Measurements from ENCODE around the gene PDIA5. TPM values are rescaled to one million over a fixed set of nuclear protein-coding genes. Genes with fewer than 3 reads are reported as not detected.

The PDIA5 gene
- total RNA-seq, 2 donors from 2014 or later: 9.6 to 16.2 TPM

DNA sequence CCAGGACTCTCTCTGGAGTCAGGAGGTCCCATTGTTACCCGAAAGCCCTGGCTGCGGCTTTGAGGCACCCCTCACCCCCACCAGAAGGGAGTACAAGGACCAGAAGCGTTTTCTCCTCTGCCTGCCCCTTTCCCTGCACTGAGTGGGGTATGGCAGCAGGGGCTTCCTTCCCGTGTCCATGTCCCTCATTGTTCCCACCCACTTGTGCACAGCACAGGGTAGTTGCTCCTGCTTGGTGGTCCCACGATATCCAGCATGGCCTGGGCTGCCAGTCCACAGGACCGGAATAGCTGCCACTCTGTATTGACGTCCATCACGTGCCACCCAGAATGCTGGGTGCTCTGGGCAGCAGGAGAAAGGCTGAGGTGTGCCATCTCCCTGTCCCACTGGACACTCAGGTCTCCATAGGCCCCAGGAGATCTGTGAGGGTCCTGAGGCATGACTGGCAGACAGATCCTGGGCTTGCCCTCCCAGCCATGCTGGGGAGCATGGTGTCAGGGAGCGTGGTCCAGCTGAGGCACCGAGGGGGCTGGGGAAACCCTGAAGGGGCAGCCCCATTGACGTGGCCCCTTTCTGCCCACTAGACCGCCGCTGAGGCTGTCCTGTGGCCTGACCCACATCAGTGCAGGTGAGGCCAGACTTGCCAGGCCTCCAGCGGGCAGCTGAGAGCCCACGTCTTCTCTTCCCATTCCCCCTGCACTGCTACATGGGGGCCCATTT is 89.6 kb downstream of the PDIA5 start:
- Mint-ChIP-seq H3K27me3 (ENCODE audit: low read depth) (no peaks in the 10 kb centered on the region), H3K4me3 (no peak overlapping the region), H3K27ac (no peak overlapping the region), H3K4me1 (ENCODE audit: low read depth) (no peaks in the 10 kb centered on the region), H3K36me3 (ENCODE audit: insufficient read depth in 2 of 2) (peaks cover 0 to 4% of the 10 kb centered on the region in 2 donors), H3K9me3 (no peaks in the 10 kb centered on the region)
- no peak for ATAC-seq (replicated peaks in 1 of 2)
- no peak for DNase-seq

- H3K27me3 Mint-ChIP-seq (ENCODE audit: low read depth): no peaks in the 10 kb centered on the region
- H3K36me3 Mint-ChIP-seq (ENCODE audit: insufficient read depth in 2 of 2): peaks cover 0 to 2% of the 10 kb centered on the region in 2 donors
- no peak overlapping the region for H3K4me3 Mint-ChIP-seq
- no peak for DNase-seq
- ATAC-seq (replicated peaks in 1 of 2): no peak
- H3K27ac Mint-ChIP-seq: no peak overlapping the region
- no peaks in the 10 kb centered on the region for H3K4me1 Mint-ChIP-seq (ENCODE audit: low read depth)
- H3K9me3 Mint-ChIP-seq: no peaks in the 10 kb centered on the region
Observed at GRCh38 chr3:123157209-123157597, 90.4 kb downstream of the PDIA5 start.

DNA sequence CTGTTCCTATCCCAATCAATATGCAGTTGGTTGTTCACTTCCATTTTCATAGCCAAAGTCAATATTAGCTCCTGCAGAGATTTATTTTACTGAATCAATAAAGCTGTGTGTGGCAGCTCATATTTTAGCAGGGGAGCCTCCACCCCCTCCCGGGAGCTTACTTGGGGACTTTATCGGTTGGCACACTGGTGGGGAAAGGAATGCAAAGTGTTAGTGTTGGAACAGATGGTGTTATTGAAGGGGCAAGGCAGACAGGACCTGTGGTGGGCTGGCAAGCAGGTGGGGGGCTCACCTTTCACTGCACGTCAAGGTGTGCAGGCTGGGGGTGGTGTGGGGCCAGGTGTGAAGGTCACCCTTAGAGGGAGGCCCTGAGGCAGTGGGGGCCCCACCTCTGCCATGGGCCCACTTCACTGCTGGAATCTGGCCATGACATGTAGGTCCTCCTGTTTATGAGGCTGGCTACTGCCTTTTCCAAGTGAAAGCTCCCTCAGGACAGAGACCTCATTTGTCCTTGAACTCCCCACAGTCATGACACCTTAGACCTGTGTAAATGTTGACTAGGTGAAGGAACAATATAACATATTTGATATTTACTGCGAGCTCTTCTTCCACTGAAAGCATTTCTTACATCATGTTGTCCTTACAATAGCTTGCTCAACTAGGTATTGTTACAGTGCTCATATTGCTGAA is 90.9 kb downstream of the PDIA5 start:
- no peaks in the 10 kb centered on the region for H3K27me3 Mint-ChIP-seq (ENCODE audit: low read depth)
- no peak overlapping the region for H3K27ac Mint-ChIP-seq
- peaks cover 0 to 2% of the 10 kb centered on the region in 2 donors for H3K36me3 Mint-ChIP-seq (ENCODE audit: insufficient read depth in 2 of 2)
- ATAC-seq (replicated peaks in 1 of 2) (no peak), DNase-seq (no peak)
- H3K9me3 Mint-ChIP-seq: no peaks in the 10 kb centered on the region
- no peaks in the 10 kb centered on the region for H3K4me1 Mint-ChIP-seq (ENCODE audit: low read depth)
- no peak overlapping the region for H3K4me3 Mint-ChIP-seq

DNA sequence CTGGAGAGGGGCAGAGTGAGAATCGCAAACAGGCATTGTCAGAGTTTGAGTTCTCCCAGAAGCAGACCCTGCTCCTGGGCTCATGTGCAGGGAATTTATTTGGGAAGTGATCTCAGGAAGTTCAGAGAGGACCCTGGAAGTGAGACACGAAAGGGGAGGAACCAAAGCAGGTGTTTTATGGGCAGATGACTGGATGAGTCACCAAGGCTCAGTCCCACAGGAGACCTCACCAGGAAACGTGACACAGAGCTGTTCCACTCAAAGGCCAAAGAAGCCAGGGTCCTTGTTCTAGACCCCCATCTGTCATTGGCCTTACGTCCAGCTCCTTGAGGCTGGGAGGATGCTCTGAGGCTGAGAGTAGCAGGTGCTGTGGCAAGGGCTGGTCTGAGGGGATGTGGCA is 91.5 kb downstream of the PDIA5 start:
- H3K36me3 Mint-ChIP-seq (ENCODE audit: insufficient read depth in 2 of 2): peaks cover 0 to 4% of the 10 kb centered on the region in 2 donors
- no peak for DNase-seq

DNA sequence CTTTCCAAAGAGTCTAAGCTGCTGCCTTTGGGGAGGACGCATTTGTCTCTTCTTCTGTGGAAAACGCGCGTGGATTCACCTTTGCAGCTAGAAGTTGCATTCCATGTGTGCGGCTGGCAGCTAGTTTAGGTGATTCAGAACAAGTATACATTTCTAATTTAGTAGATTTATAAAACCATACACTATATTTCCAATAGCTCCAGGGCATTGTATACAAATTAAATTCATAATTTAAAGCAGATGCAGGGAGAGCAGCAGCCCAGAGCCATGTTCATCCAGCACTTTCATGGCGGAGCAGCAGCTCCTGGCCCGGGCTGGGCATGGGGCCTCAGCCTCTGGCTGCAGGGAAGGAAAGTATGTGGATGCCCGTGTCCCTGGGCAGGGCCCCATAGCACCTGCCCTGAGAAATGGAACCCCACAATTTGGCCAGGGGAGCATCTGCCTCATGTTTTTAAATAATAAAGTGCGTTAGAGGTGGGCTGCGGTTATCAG is 92.1 kb downstream of the PDIA5 start:
- no peak overlapping the region for H3K4me3 Mint-ChIP-seq
- H3K9me3 Mint-ChIP-seq: no peaks in the 10 kb centered on the region
- no peak overlapping the region for H3K27ac Mint-ChIP-seq
- H3K27me3 Mint-ChIP-seq (ENCODE audit: low read depth): no peaks in the 10 kb centered on the region
- no peak for ATAC-seq (replicated peaks in 1 of 2)
- peaks cover under 1 to 4% of the 10 kb centered on the region in 2 donors for H3K36me3 Mint-ChIP-seq (ENCODE audit: insufficient read depth in 2 of 2)
- H3K4me1 Mint-ChIP-seq (ENCODE audit: low read depth): no peaks in the 10 kb centered on the region
- DNase-seq: no peak

More for the DNA sequence above, 91.5 kb downstream of the PDIA5 start:
- no peak for ATAC-seq (replicated peaks in 1 of 2)
- H3K27me3 Mint-ChIP-seq (ENCODE audit: low read depth): no peaks in the 10 kb centered on the region
- no peaks in the 10 kb centered on the region for H3K4me1 Mint-ChIP-seq (ENCODE audit: low read depth)
- H3K27ac Mint-ChIP-seq: no peak overlapping the region
- H3K9me3 Mint-ChIP-seq: no peaks in the 10 kb centered on the region
- no peak overlapping the region for H3K4me3 Mint-ChIP-seq

- Mint-ChIP-seq H3K27ac (no peak overlapping the region), H3K4me1 (ENCODE audit: low read depth) (no peaks in the 10 kb centered on the region), H3K9me3 (peaks cover 0 to 2% of the 10 kb centered on the region in 2 donors), H3K4me3 (no peak overlapping the region), H3K36me3 (ENCODE audit: insufficient read depth in 2 of 2) (peaks cover 6 to 7% of the 10 kb centered on the region in 2 donors), H3K27me3 (ENCODE audit: low read depth) (no peaks in the 10 kb centered on the region)
- DNase-seq (no peak), ATAC-seq (replicated peaks in 1 of 2) (no peak)
Observed at GRCh38 chr3:123159926-123160635, 93.3 kb downstream of the PDIA5 start.

DNA sequence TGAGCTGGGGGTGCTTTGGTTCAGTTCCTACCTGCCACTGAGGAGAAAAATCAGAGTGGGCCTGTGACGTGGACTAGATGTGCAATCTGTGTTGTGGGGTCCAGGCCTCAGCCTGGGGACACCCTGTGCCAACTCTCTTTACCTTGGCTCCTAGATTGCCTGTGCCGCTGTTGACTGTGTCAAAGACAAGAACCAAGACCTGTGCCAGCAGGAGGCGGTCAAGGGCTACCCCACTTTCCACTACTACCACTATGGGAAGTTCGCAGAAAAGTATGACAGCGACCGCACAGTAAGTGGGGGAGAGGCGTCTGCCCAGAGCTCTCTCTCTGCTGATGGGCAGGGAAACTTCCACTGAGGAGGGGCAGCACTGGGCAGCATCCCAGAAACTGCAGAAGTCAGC is 94.3 kb downstream of the PDIA5 start:
- no peak for DNase-seq
- H3K9me3 Mint-ChIP-seq: peaks cover 0 to 2% of the 10 kb centered on the region in 2 donors
- ATAC-seq (replicated peaks in 1 of 2): no peak
- no peaks in the 10 kb centered on the region for H3K27me3 Mint-ChIP-seq (ENCODE audit: low read depth)
- H3K4me3 Mint-ChIP-seq: no peak overlapping the region
- no peak overlapping the region for H3K27ac Mint-ChIP-seq
- H3K36me3 Mint-ChIP-seq (ENCODE audit: insufficient read depth in 2 of 2): peaks cover 7 to 13% of the 10 kb centered on the region in 2 donors
- no peaks in the 10 kb centered on the region for H3K4me1 Mint-ChIP-seq (ENCODE audit: low read depth)

DNA sequence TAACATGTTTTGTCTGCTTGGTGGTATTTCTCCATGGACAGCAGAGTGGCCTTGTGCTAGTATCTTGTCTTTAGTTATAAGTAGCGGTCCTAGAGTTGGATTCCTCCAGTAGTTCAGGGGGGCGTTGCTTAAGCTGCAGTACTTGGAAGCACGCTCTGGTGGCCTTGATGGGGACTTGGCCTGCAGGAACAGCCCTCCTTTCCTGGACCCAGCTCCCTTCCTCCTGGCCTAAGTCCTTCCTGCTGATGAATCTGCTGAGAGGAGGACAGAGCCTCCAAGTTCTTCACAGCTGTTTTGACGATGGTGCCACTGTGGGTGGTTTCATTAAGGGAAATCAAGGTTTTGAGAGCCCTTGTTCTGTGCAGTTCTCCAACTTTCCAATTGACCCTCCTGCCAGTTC is 96.3 kb downstream of the PDIA5 start:
- Mint-ChIP-seq H3K4me3 (no peak overlapping the region), H3K36me3 (ENCODE audit: insufficient read depth in 2 of 2) (peaks cover 8 to 14% of the 10 kb centered on the region in 2 donors), H3K27me3 (ENCODE audit: low read depth) (no peaks in the 10 kb centered on the region), H3K9me3 (peaks cover 0 to 2% of the 10 kb centered on the region in 2 donors), H3K4me1 (ENCODE audit: low read depth) (no peaks in the 10 kb centered on the region), H3K27ac (no peak overlapping the region)
- ATAC-seq (replicated peaks in 1 of 2): no peak
- no peak for DNase-seq

DNA sequence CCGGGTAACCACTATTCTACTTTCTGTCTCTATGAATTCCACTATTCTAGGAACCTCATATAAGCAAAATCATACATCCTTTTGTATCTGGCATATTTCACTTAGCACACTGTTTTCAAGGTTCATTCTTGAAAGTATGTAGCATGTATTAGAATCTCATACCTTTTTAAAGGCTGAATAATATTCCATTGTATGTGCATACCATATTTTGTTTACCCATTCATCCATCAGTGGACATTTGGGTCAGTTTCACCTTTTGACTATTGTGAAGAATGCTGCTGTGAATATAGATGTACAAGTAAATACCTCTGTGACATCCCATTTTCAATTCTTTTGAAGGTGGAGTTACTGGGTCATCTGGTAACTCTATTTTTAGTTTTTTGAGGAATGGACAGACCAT is 98.3 kb downstream of the PDIA5 start:
- Mint-ChIP-seq H3K4me3 (no peak overlapping the region), H3K4me1 (ENCODE audit: low read depth) (no peaks in the 10 kb centered on the region), H3K27ac (no peak overlapping the region), H3K36me3 (ENCODE audit: insufficient read depth in 2 of 2) (peaks cover 8 to 14% of the 10 kb centered on the region in 2 donors), H3K27me3 (ENCODE audit: low read depth) (no peaks in the 10 kb centered on the region), H3K9me3 (peaks cover 0 to 2% of the 10 kb centered on the region in 2 donors)
- DNase-seq: no peak
- ATAC-seq (replicated peaks in 1 of 2): no peak

- Mint-ChIP-seq H3K9me3 (peaks cover 0 to 2% of the 10 kb centered on the region in 2 donors), H3K36me3 (ENCODE audit: insufficient read depth in 2 of 2) (peaks cover 8 to 14% of the 10 kb centered on the region in 2 donors), H3K4me3 (no peak overlapping the region)
Observed at GRCh38 chr3:123167686-123168085, 100.9 kb downstream of the PDIA5 start.

DNA sequence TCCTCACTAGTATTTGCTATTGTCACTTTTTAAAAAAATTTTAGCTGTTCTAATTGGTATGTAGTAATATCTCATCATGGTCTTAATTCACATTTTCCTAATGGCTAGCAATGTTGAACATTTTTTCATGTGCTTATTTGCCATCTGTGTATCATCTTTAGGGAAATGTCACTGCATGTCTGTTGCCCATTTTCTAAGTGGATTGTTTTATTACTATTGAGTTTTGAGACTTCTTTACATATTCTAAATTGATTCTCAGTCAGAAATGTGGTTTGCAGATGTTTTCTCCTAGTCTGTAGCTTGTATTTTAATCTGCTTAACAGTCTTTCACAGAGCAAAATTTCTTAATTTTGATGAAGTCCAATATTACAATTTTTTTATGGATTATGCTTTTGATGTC is 101.3 kb downstream of the PDIA5 start:
- H3K36me3 Mint-ChIP-seq (ENCODE audit: insufficient read depth in 2 of 2): peaks cover 8 to 12% of the 10 kb centered on the region in 2 donors
- no peak for ATAC-seq (replicated peaks in 1 of 2)
- H3K4me3 Mint-ChIP-seq: no peak overlapping the region
- H3K27ac Mint-ChIP-seq: no peak overlapping the region
- peaks cover 0 to 2% of the 10 kb centered on the region in 2 donors for H3K9me3 Mint-ChIP-seq
- H3K4me1 Mint-ChIP-seq (ENCODE audit: low read depth): no peaks in the 10 kb centered on the region
- no peak for DNase-seq
- no peaks in the 10 kb centered on the region for H3K27me3 Mint-ChIP-seq (ENCODE audit: low read depth)

More at GRCh38 chr3:123167686-123168085, 100.9 kb downstream of the PDIA5 start:
- no peaks in the 10 kb centered on the region for H3K27me3 Mint-ChIP-seq (ENCODE audit: low read depth)
- H3K27ac Mint-ChIP-seq: no peak overlapping the region
- no peak for ATAC-seq (replicated peaks in 1 of 2)
- no peaks in the 10 kb centered on the region for H3K4me1 Mint-ChIP-seq (ENCODE audit: low read depth)
- DNase-seq: no peak

DNA sequence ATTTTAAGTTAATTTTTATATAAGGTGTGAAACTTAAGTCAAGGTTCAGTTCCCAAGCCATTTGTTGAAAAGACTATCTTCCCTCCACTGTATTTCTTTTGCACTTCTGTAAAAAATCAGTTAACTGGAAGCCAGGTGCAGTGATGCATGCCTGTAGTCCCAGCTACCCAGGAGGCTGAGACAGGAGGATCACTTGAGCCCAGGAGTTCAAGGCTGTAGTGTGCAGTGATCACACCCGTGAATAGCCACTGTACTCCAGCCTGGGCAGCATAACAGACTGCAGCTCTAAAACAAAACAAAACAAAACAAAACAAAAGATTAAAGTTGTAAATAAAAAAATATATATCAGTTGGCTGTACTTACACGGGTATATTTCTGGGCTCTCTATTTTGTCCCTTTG is 101.8 kb downstream of the PDIA5 start:
- Mint-ChIP-seq H3K4me1 (ENCODE audit: low read depth) (no peaks in the 10 kb centered on the region), H3K4me3 (no peak overlapping the region), H3K27ac (no peak overlapping the region), H3K36me3 (ENCODE audit: insufficient read depth in 2 of 2) (peaks cover 8 to 12% of the 10 kb centered on the region in 2 donors), H3K9me3 (peaks cover 0 to 2% of the 10 kb centered on the region in 2 donors), H3K27me3 (ENCODE audit: low read depth) (no peaks in the 10 kb centered on the region)
- ATAC-seq (replicated peaks in 1 of 2) (no peak), DNase-seq (no peak)

DNA sequence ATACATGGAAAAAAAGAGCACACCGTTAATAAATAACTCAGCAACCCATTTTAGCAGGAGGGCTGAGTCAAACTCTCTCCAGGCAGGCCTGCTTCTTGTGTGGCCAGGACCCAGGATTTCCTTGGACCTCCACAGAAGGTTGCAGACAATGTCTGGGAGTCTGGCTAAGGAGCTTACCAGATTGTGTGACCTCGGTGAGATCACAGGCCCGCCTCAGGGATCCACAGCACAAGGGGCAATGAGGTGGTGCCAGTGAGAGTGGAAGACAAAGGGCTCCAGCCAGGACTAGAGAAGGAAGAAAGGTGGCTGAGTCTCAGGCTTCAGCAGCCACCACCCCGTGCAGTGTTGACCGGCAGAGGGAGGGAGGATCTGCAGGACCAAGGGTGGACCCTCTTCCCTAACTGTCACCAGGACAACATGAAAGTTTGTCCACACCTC is 102.7 kb downstream of the PDIA5 start:
- ATAC-seq (replicated peaks in 1 of 2) (no peak), DNase-seq (no peak)
- Mint-ChIP-seq H3K9me3 (peaks cover 0 to 2% of the 10 kb centered on the region in 2 donors), H3K36me3 (ENCODE audit: insufficient read depth in 2 of 2) (peaks cover 3 to 12% of the 10 kb centered on the region in 2 donors), H3K4me3 (no peak overlapping the region), H3K27me3 (ENCODE audit: low read depth) (no peaks in the 10 kb centered on the region), H3K27ac (no peak overlapping the region), H3K4me1 (ENCODE audit: low read depth) (no peaks in the 10 kb centered on the region)

Data from activated T-cell treated with anti-CD3 and anti-CD28 coated beads, Interleukin-2, amount 50 U/mL, for 72 hours (primary cell).